NCI-H510A treated with DMSO at 0.1 percent for 48 hours (cell line): Measurements from ENCODE around the gene PCDHA4.

Experiments used
- DNase-seq: peaks from one replicate; lab custom pipeline; 2025; lab: John Stamatoyannopoulos, UW

Gene PCDHA4

GRCh38 chr5:140855772-140856674, 49.2 kb downstream of the PCDHA4 start, which contains the start of gene PCDHA10:
Gene PCDHA10 (plus strand): TSS chr5:140855897. CDS start chr5:140856049, 152 bp downstream.
- peak; percentile 33 for DNase-seq

- no peak for DNase-seq
These were observed 50.5 kb downstream of the PCDHA4 start for GRCh38 chr5:140857177-140857986.

- no peak for DNase-seq
These were observed 51.0 kb downstream of the PCDHA4 start for GRCh38 chr5:140857987-140858240.

GRCh38 chr5:140862441-140863295, 55.8 kb downstream of the PCDHA4 start:
- DNase-seq: no peak
